Medulla oblongata (tissue), 1 donor: ENCODE data around the gene ATF7.

ENCODE experiments used
- DNase-seq: peaks from one replicate; pipeline ENCODE4 v3.0.0-alpha.2; 2015; ENCODE audit errors: extremely low spot score

ATF7 gene

DNA sequence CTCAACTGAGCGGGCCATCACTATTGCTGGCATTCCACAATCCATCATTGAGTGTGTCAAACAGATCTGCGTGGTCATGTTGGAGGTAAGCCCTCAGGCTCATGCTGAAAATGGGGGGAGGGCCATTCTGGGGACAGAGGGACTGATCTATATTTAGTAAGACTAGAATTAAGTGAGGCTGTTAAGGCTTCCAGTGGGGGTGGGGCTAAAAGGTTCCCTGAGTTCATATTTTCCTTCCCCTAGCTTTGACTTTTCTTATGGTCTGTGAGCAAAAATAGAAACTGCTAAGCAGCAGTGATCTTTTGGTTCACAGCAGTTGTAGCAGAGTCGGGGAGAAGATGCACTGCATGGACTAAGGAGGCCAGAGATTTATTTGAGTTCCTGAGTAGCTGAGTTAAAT, 165.1 kb downstream of the ATF7 start:
- no peak for DNase-seq

DNA sequence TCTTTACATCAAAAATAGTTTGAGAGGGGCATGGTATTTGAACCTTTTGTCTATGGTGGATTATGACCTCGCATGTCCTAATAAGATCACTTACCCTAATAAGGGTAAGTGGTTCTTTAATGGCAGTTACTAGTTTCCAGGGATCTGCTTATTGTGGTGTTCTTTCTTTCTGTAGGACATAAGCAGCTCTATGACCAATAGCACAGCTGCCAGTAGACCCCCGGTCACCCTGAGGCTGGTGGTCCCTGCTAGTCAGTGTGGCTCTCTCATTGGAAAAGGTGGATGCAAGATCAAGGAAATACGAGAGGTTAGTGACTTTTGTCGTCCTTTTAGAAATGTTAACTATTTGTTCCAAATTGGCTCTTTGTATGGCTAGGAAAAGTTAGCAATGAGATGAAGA, 167.1 kb downstream of the ATF7 start:
- DNase-seq, result no peak
